ENCODE measurements around the gene RAPGEF1.
A peak's percentile ranks its signal among the peaks of the same experiment; 100 is the strongest.

The RAPGEF1 gene

GRCh38 chr9:131601683-131602181 is 138.1 kb downstream of the RAPGEF1 start:
- no peak for DNase-seq

GRCh38 chr9:131598121-131598520 is 141.8 kb downstream of the RAPGEF1 start:
- DNase-seq: no peak

GRCh38 chr9:131597246-131597645 is 142.6 kb downstream of the RAPGEF1 start:
- no peak for DNase-seq

- DNase-seq: no peak
Measured at GRCh38 chr9:131596430-131596743, 143.5 kb downstream of the RAPGEF1 start.

- no peak for DNase-seq
Measured at GRCh38 chr9:131595696-131596429, 144.0 kb downstream of the RAPGEF1 start.

- no peak for DNase-seq
Measured at GRCh38 chr9:131594906-131595665, 144.8 kb downstream of the RAPGEF1 start.

- no peak for DNase-seq
Measured at GRCh38 chr9:131593936-131594665, 145.8 kb downstream of the RAPGEF1 start.

- DNase-seq: no peak
Measured at GRCh38 chr9:131593091-131593820, 146.6 kb downstream of the RAPGEF1 start.

- DNase-seq: no peak
Measured at GRCh38 chr9:131591845-131592208, 148.0 kb downstream of the RAPGEF1 start.

- DNase-seq: peak; percentile 52
Measured at GRCh38 chr9:131590907-131591844, 148.7 kb downstream of the RAPGEF1 start.

GRCh38 chr9:131590449-131590848 is 149.4 kb downstream of the RAPGEF1 start:
- no peak for DNase-seq

GRCh38 chr9:131589993-131590392 is 149.9 kb downstream of the RAPGEF1 start:
- no peak for DNase-seq

GRCh38 chr9:131589124-131589711 is 150.7 kb downstream of the RAPGEF1 start:
- DNase-seq: no peak

GRCh38 chr9:131588396-131588795 is 151.5 kb downstream of the RAPGEF1 start:
- DNase-seq: no peak

GRCh38 chr9:131587906-131588305 is 152.0 kb downstream of the RAPGEF1 start:
- no peak for DNase-seq

- DNase-seq: no peak
Measured at GRCh38 chr9:131587331-131587730, 152.5 kb downstream of the RAPGEF1 start.

GRCh38 chr9:131585375-131585774 is 154.5 kb downstream of the RAPGEF1 start:
- DNase-seq: no peak

- DNase-seq: no peak
Measured at GRCh38 chr9:131584858-131585257, 155.0 kb downstream of the RAPGEF1 start.

GRCh38 chr9:131583836-131584555 is 155.9 kb downstream of the RAPGEF1 start:
- no peak for DNase-seq

GRCh38 chr9:131583337-131583645 is 156.6 kb downstream of the RAPGEF1 start:
- no peak for DNase-seq

All from NCI-H2107 (cell line).